SK-N-SH (cell line): ENCODE data around the gene PPP1R2C. TPM values are rescaled to one million over a fixed set of nuclear protein-coding genes. Genes with fewer than 3 reads are reported as not detected.

Experiments
- CTCF ChIA-PET: fragments of 300-600, 350-600 bp; formaldehyde crosslinking; extraction: SDS; loops from one replicate; lab custom pipeline; 2021; lab: Yijun Ruan, JAX
- POLR2A ChIA-PET: fragments of 350-600 bp; sonication (Branson Sonifier 250); formaldehyde crosslinking; extraction: SDS; loops from one replicate; lab custom pipeline; 2020; ENCODE audit warnings: antibody characterized with exemption, inconsistent platforms; lab: Yijun Ruan, JAX
- DNase-seq: peaks from one replicate; pipeline ENCODE4 v3.0.0; 2012
- H2AFZ ChIP-seq: fragments of 200-600 bp; sonication (generic); 2 replicates; pipeline ENCODE4 v1.8.1; 2016; ENCODE audit warnings: antibody characterized with exemption, mild to moderate bottlenecking, low read depth
- H3F3A ChIP-seq: fragments of 200-600 bp; sonication (generic); replicated peaks from 2 replicates; pipeline ENCODE3; 2016; ENCODE audit warnings: antibody characterized with exemption, mild to moderate bottlenecking; ENCODE audit not compliant: insufficient read depth
- H3K27ac ChIP-seq, 2 experiments: fragments of 200-500 bp in 1 of 2; fragments of 200-600 bp in 1 of 2; sonication (Bioruptor generic) in 1 of 2; sonication (generic), shearing (Covaris generic) in 1 of 2; 2 replicates each; pipeline versions ENCODE4 v1.5.1 to v1.6.1; 2014 to 2016; ENCODE audit warnings: low read depth in 2 of 2, inconsistent platforms in 1 of 2, low read length in 1 of 2, mild to moderate bottlenecking in 1 of 2, mixed read lengths in 1 of 2
- H3K27me3 ChIP-seq: fragments of 200-600 bp; sonication (generic), shearing (Covaris generic); 2 replicates; pipeline ENCODE4 v1.6.1; 2016; ENCODE audit warnings: mixed run types; ENCODE audit not compliant: insufficient read depth
- H3K36me3 ChIP-seq, 2 experiments: fragments of 200-500 bp in 1 of 2; fragments of 200-600 bp in 1 of 2; sonication (Bioruptor generic) in 1 of 2; sonication (generic) in 1 of 2; replicated peaks in 1 of 2; 2 replicates each; pipeline versions ENCODE3 to v1.5.1; 2014 to 2016; ENCODE audit warnings: low read length in 1 of 2, mild to moderate bottlenecking in 1 of 2; ENCODE audit not compliant: insufficient read depth in 2 of 2, control insufficient read depth in 1 of 2
- H3K4me1 ChIP-seq, 2 experiments: fragments of 200-500 bp in 1 of 2; fragments of 200-600 bp in 1 of 2; sonication (Bioruptor generic) in 1 of 2; sonication (generic), shearing (Covaris generic) in 1 of 2; 2 replicates each; pipeline versions ENCODE4 v1.5.1 to v1.6.1; 2014 to 2016; ENCODE audit warnings: low read depth in 1 of 2, low read length in 1 of 2, mixed run types in 1 of 2; ENCODE audit not compliant: insufficient read depth in 2 of 2, control insufficient read depth in 1 of 2
- H3K4me2 ChIP-seq: fragments of 200-600 bp; sonication (generic), shearing (Covaris generic); 2 replicates; pipeline ENCODE4 v1.6.1; 2017; ENCODE audit warnings: mixed run types
- H3K4me3 ChIP-seq, 2 experiments: fragments of 200-500 bp in 1 of 2; fragments of 200-600 bp in 1 of 2; sonication (Bioruptor generic) in 1 of 2; sonication (generic), shearing (Covaris generic) in 1 of 2; 2 replicates each; pipeline versions ENCODE4 v1.5.1 to v1.8.1; 2014 to 2016; ENCODE audit warnings: low read depth in 2 of 2, inconsistent platforms in 1 of 2, low read length in 1 of 2, mild to moderate bottlenecking in 1 of 2, mixed read lengths in 1 of 2, moderate library complexity in 1 of 2
- H3K79me2 ChIP-seq: fragments of 200-600 bp; sonication (generic); 2 replicates; pipeline ENCODE4 v1.8.1; 2017; ENCODE audit warnings: mild to moderate bottlenecking; ENCODE audit not compliant: insufficient read depth
- H3K9ac ChIP-seq: fragments of 200-600 bp; sonication (generic); 2 replicates; pipeline ENCODE4 v1.6.1; 2017; ENCODE audit warnings: mixed run types
- H3K9me2 ChIP-seq: fragments of 200-600 bp; sonication (generic); 2 replicates; pipeline ENCODE4 v1.6.1; 2017; ENCODE audit warnings: mixed run types
- H3K9me3 ChIP-seq: fragments of 200-600 bp; sonication (generic); 2 replicates; pipeline ENCODE4 v1.6.1; 2017; ENCODE audit warnings: mixed run types, mild to moderate bottlenecking, moderate library complexity
- H4K20me1 ChIP-seq: fragments of 200-600 bp; sonication (generic); 2 replicates; pipeline ENCODE4 v1.6.1; 2017; ENCODE audit warnings: mild to moderate bottlenecking, mixed run types; ENCODE audit not compliant: insufficient read depth
- CHD2 ChIP-seq: fragments of 150-350 bp; IDR thresholded peaks from 2 replicates; pipeline ENCODE4 v1.6.1; 2018; ENCODE audit warnings: low read length; ENCODE audit not compliant: partially characterized antibody
- ELF1 ChIP-seq: IDR thresholded peaks from 2 replicates; pipeline ENCODE4 v1.4.0; 2012
- EZH2phosphoT487 ChIP-seq: fragments of 200-600 bp; sonication (generic); IDR thresholded peaks from 2 replicates; pipeline ENCODE4 v1.6.1; 2017; ENCODE audit warnings: low read depth, mixed run types, mild to moderate bottlenecking, antibody characterized with exemption, moderate library complexity, borderline replicate concordance
- GABPA ChIP-seq: IDR thresholded peaks from 2 replicates; pipeline ENCODE4 v1.4.0; 2012; ENCODE audit warnings: low read depth, mild to moderate bottlenecking
- GATA2 ChIP-seq: sonication (generic); formaldehyde crosslinking; IDR thresholded peaks from 2 replicates; pipeline ENCODE4 v1.5.0; 2020; ENCODE audit warnings: mild to moderate bottlenecking, missing genetic modification reagents
- JUND ChIP-seq: IDR thresholded peaks from 2 replicates; pipeline ENCODE4 v1.4.0; 2012
- MEF2A ChIP-seq: IDR thresholded peaks from 2 replicates; pipeline ENCODE4 v1.4.0; 2012; ENCODE audit warnings: low read depth, borderline replicate concordance
- MXI1 ChIP-seq: IDR thresholded peaks from 2 replicates; pipeline ENCODE4 v1.6.1; 2012; ENCODE audit warnings: mild to moderate bottlenecking, low read depth, low read length, improper control_type of control experiment
- NFIC ChIP-seq: IDR thresholded peaks from 2 replicates; pipeline ENCODE4 v1.4.0; 2012; ENCODE audit warnings: borderline replicate concordance
- RAD21 ChIP-seq: IDR thresholded peaks from 2 replicates; pipeline ENCODE4 v1.6.1; 2012; ENCODE audit warnings: mild to moderate bottlenecking, low read length
- RCOR1 ChIP-seq: fragments of 150-350 bp; IDR thresholded peaks from 2 replicates; pipeline ENCODE4 v1.6.1; 2017; ENCODE audit warnings: antibody characterized with exemption, low read length
- RFX5 ChIP-seq: IDR thresholded peaks from 2 replicates; pipeline ENCODE4 v1.6.1; 2012; ENCODE audit warnings: mild to moderate bottlenecking, improper control_type of control experiment, low read length
- RXRA ChIP-seq: IDR thresholded peaks from 2 replicates; pipeline ENCODE4 v1.4.0; 2012; ENCODE audit warnings: low read depth, mild to moderate bottlenecking, borderline replicate concordance
- SIN3A ChIP-seq: IDR thresholded peaks from 2 replicates; pipeline ENCODE4 v1.6.1; 2012; ENCODE audit warnings: low read depth, mild to moderate bottlenecking, low read length, moderate library complexity, borderline replicate concordance
- SMC3 ChIP-seq: IDR thresholded peaks from 2 replicates; pipeline ENCODE4 v1.6.1; 2012; ENCODE audit warnings: low read depth, low read length, improper control_type of control experiment
- TAF1 ChIP-seq: IDR thresholded peaks from 2 replicates; pipeline ENCODE4 v1.6.1; 2012; ENCODE audit warnings: low read depth, mild to moderate bottlenecking, low read length, moderate library complexity, borderline replicate concordance
- whole genome bisulfite sequencing: methylation state at CpG from one replicate; pipeline ENCODE4 v1.1.6; 2017; ENCODE audit warnings: low lambda C conversion rate; 5-methylcytosine and 5-hydroxymethylcytosine counted together
- polyA plus RNA-seq, 3 experiments: library from polyadenylated mRNA; depleted of rRNA; stranded (reverse); fragments of >200 nt; gene quantifications; 2 replicates each; pipeline ENCODE4 v1.2.3, GENCODE V29; 2012
- TF ChIP-seq, protein P1 (sequence below): IDR thresholded peaks from 2 replicates; pipeline ENCODE4 v1.6.1; 2012; ENCODE audit warnings: mild to moderate bottlenecking, low read depth, low read length, moderate library complexity
- TF ChIP-seq, protein P2 (sequence below): fragments of 200-600 bp; sonication (generic); IDR thresholded peaks from 2 replicates; pipeline ENCODE4 v1.6.1; 2017; ENCODE audit warnings: antibody characterized with exemption, mild to moderate bottlenecking, moderate library complexity
- TF ChIP-seq, protein P3 (sequence below): IDR thresholded peaks from 2 replicates; pipeline ENCODE4 v1.4.0; 2012; ENCODE audit warnings: low read depth
- TF ChIP-seq, protein P4 (sequence below): IDR thresholded peaks from 2 replicates; pipeline ENCODE4; 2012

The PPP1R2C gene
- polyA plus RNA-seq, 1 of the 3 experiments (the other 2 are of a cell fraction), result not detected

DNA sequence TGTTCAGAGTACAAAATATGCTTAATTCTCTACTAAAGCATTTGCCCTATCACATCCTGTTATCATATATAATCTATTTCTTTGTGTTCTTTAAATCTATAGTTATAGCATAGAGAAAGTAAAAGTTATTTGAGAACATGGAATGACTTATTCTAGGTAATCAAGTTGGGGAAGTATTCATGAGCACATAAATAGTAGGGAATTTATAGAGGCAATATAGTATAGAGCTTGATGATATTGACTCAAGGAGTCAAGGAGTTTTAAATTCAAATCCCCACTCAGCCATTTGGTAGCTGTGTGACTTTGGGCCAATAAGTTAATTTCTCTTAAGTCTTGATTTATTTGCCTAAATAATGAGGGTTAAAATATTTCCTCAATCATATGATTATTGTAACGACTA lies 37.5 kb downstream of the PPP1R2C start:
- no peak overlapping the region for H2AFZ ChIP-seq
- H3K4me3 ChIP-seq, result no peak overlapping the region
- ChIA-PET POLR2A (no interaction called here), CTCF (no interaction called here)
- no peaks in the 10 kb centered on the region for H3K4me1 ChIP-seq
- no peaks in the 10 kb centered on the region for H3K9me3 ChIP-seq
- no peak overlapping the region for H3K9ac ChIP-seq
- H3K9me2 ChIP-seq, result no peaks in the 10 kb centered on the region
- no peaks in the 10 kb centered on the region for H3K27me3 ChIP-seq
- H4K20me1 ChIP-seq, result no peaks in the 10 kb centered on the region
- H3K79me2 ChIP-seq, result no peaks in the 10 kb centered on the region
- H3K4me2 ChIP-seq, result no peak overlapping the region
- H3F3A ChIP-seq, result no peaks in the 10 kb centered on the region
- H3K27ac ChIP-seq, result no peak overlapping the region
- H3K36me3 ChIP-seq, result no peaks in the 10 kb centered on the region
- DNase-seq, result no peak
- WGBS, result 0% methylated on average over 1 of the region's 1 CpG
- TF ChIP-seq GATA2 (CRISPR knock-in tag), result no peak
- TF ChIP-seq RCOR1, result no peak
- no peak for TF ChIP-seq RXRA
- TF ChIP-seq, protein P1, sequence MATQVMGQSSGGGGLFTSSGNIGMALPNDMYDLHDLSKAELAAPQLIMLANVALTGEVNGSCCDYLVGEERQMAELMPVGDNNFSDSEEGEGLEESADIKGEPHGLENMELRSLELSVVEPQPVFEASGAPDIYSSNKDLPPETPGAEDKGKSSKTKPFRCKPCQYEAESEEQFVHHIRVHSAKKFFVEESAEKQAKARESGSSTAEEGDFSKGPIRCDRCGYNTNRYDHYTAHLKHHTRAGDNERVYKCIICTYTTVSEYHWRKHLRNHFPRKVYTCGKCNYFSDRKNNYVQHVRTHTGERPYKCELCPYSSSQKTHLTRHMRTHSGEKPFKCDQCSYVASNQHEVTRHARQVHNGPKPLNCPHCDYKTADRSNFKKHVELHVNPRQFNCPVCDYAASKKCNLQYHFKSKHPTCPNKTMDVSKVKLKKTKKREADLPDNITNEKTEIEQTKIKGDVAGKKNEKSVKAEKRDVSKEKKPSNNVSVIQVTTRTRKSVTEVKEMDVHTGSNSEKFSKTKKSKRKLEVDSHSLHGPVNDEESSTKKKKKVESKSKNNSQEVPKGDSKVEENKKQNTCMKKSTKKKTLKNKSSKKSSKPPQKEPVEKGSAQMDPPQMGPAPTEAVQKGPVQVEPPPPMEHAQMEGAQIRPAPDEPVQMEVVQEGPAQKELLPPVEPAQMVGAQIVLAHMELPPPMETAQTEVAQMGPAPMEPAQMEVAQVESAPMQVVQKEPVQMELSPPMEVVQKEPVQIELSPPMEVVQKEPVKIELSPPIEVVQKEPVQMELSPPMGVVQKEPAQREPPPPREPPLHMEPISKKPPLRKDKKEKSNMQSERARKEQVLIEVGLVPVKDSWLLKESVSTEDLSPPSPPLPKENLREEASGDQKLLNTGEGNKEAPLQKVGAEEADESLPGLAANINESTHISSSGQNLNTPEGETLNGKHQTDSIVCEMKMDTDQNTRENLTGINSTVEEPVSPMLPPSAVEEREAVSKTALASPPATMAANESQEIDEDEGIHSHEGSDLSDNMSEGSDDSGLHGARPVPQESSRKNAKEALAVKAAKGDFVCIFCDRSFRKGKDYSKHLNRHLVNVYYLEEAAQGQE, result no peak
- TF ChIP-seq NFIC, result no peak
- TF ChIP-seq, protein P2, sequence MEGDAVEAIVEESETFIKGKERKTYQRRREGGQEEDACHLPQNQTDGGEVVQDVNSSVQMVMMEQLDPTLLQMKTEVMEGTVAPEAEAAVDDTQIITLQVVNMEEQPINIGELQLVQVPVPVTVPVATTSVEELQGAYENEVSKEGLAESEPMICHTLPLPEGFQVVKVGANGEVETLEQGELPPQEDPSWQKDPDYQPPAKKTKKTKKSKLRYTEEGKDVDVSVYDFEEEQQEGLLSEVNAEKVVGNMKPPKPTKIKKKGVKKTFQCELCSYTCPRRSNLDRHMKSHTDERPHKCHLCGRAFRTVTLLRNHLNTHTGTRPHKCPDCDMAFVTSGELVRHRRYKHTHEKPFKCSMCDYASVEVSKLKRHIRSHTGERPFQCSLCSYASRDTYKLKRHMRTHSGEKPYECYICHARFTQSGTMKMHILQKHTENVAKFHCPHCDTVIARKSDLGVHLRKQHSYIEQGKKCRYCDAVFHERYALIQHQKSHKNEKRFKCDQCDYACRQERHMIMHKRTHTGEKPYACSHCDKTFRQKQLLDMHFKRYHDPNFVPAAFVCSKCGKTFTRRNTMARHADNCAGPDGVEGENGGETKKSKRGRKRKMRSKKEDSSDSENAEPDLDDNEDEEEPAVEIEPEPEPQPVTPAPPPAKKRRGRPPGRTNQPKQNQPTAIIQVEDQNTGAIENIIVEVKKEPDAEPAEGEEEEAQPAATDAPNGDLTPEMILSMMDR, result no peak
- TF ChIP-seq SMC3, result no peak
- TF ChIP-seq ELF1, result no peak
- TF ChIP-seq, protein P3, sequence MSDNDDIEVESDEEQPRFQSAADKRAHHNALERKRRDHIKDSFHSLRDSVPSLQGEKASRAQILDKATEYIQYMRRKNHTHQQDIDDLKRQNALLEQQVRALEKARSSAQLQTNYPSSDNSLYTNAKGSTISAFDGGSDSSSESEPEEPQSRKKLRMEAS, result no peak
- TF ChIP-seq JUND, result no peak
- TF ChIP-seq MXI1, result no peak
- TF ChIP-seq, protein P4, sequence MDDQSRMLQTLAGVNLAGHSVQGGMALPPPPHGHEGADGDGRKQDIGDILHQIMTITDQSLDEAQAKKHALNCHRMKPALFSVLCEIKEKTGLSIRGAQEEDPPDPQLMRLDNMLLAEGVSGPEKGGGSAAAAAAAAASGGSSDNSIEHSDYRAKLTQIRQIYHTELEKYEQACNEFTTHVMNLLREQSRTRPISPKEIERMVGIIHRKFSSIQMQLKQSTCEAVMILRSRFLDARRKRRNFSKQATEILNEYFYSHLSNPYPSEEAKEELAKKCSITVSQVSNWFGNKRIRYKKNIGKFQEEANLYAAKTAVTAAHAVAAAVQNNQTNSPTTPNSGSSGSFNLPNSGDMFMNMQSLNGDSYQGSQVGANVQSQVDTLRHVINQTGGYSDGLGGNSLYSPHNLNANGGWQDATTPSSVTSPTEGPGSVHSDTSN, result no peak
- TF ChIP-seq GABPA, result no peak
- no peak for TF ChIP-seq RFX5
- no peak for TF ChIP-seq CHD2
- TF ChIP-seq RAD21, result no peak
- no peak for TF ChIP-seq MEF2A
- no peak for TF ChIP-seq SIN3A
- no peak for TF ChIP-seq TAF1
- no peak for TF ChIP-seq EZH2phosphoT487
- TF ChIP-seq, all 33 proteins: peak for 0
